G401.6 (cell line): ENCODE measurements around the gene TIMM50.
"Not testable (repeated sequence)": the region's sequence is repeated elsewhere in the genome, so short reads cannot be mapped to it uniquely, and the experiment has no call there.

Experiments
- FAIRE-seq: peaks from 2 replicates; lab custom pipeline; 2012; peaks lifted over from hg19 to GRCh38; lab: Jason Lieb, UNC

The TIMM50 gene

GRCh38 chr19:39469567-39469966 is 11.1 kb upstream of the TIMM50 start:
- no peak for FAIRE-seq

GRCh38 chr19:39470724-39471339 is 9.8 kb upstream of the TIMM50 start:
- FAIRE-seq: no peak

GRCh38 chr19:39471756-39472536 is 8.7 kb upstream of the TIMM50 start:
- no peak for FAIRE-seq

GRCh38 chr19:39472746-39473442 is 7.7 kb upstream of the TIMM50 start:
- no peak for FAIRE-seq

- FAIRE-seq: no peak
Measured at GRCh38 chr19:39473443-39473960, 7.1 kb upstream of the TIMM50 start.

GRCh38 chr19:39474139-39474620 is 6.5 kb upstream of the TIMM50 start:
- no peak for FAIRE-seq

- no peak for FAIRE-seq
Measured at GRCh38 chr19:39475748-39476147, 4.9 kb upstream of the TIMM50 start.

- not testable (repeated sequence) for FAIRE-seq
Measured at GRCh38 chr19:39479319-39479801, 1.3 kb upstream of the TIMM50 start.

GRCh38 chr19:39479916-39480315 is 722 bp upstream of the TIMM50 start:
- no peak for FAIRE-seq

GRCh38 chr19:39481229-39481545 is 549 bp downstream of the TIMM50 start:
- no peak for FAIRE-seq

GRCh38 chr19:39481676-39482075 is 1.0 kb downstream of the TIMM50 start:
- no peak for FAIRE-seq

- no peak for FAIRE-seq
Measured at GRCh38 chr19:39483141-39483540, 2.5 kb downstream of the TIMM50 start.

- no peak for FAIRE-seq
Measured at GRCh38 chr19:39489756-39490155, 9.1 kb downstream of the TIMM50 start.

GRCh38 chr19:39492225-39492624 is 11.6 kb downstream of the TIMM50 start:
- no peak for FAIRE-seq

GRCh38 chr19:39492788-39493187 is 12.2 kb downstream of the TIMM50 start:
- no peak for FAIRE-seq

- no peak for FAIRE-seq
Measured at GRCh38 chr19:39494661-39495060, 14.0 kb downstream of the TIMM50 start.

- FAIRE-seq: no peak
Measured at GRCh38 chr19:39496063-39496462, 15.4 kb downstream of the TIMM50 start.

- FAIRE-seq: no peak
Measured at GRCh38 chr19:39497701-39497995, 17.0 kb downstream of the TIMM50 start.

GRCh38 chr19:39497996-39498797 is 17.6 kb downstream of the TIMM50 start:
- FAIRE-seq: no peak

GRCh38 chr19:39498798-39499642 is 18.4 kb downstream of the TIMM50 start, which contains the start of gene DLL3:
Gene DLL3 (plus strand): TSS chr19:39498947. CDS start chr19:39498975, 28 bp downstream.
- no peak for FAIRE-seq

GRCh38 chr19:39499932-39500331 is 19.3 kb downstream of the TIMM50 start:
- no peak for FAIRE-seq
